Adipose tissue (tissue), 3 donors: Measurements from ENCODE around the gene CASP3. TPM values are rescaled to one million over a fixed set of nuclear protein-coding genes. Genes with fewer than 3 reads are reported as not detected.
A peak's percentile ranks its signal among the peaks of the same experiment; 100 is the strongest.

Experiments
- H3K27ac ChIP-seq: one replicate; pipeline ENCODE4 v1.5.1; 2013; ENCODE audit warnings: low read depth, low read length
- WGBS, 3 donors: extraction: QIAGEN DNeasy Blood & Tissue Kit; methylation state at CpG; one replicate each; pipeline ENCODE4 v1.1.7; 2013; 5-methylcytosine and 5-hydroxymethylcytosine counted together
- polyA plus RNA-seq, 3 donors: library from polyadenylated mRNA; stranded (reverse); fragments of 200-250 nt; gene quantifications; one replicate each; pipeline ENCODE4 v1.2.3, GENCODE V29; 2013
- donor health status: healthy with polysubstance abuse.
- donor health status: Bipolar disorder and iron deficiency.
- donor health status: healthy.

Gene CASP3
- 10 to 100 TPM in 1 of 3 donors, 1 to 10 TPM in 2; 6.8 to 22.9 (median 9.8) TPM for polyA plus RNA-seq

DNA sequence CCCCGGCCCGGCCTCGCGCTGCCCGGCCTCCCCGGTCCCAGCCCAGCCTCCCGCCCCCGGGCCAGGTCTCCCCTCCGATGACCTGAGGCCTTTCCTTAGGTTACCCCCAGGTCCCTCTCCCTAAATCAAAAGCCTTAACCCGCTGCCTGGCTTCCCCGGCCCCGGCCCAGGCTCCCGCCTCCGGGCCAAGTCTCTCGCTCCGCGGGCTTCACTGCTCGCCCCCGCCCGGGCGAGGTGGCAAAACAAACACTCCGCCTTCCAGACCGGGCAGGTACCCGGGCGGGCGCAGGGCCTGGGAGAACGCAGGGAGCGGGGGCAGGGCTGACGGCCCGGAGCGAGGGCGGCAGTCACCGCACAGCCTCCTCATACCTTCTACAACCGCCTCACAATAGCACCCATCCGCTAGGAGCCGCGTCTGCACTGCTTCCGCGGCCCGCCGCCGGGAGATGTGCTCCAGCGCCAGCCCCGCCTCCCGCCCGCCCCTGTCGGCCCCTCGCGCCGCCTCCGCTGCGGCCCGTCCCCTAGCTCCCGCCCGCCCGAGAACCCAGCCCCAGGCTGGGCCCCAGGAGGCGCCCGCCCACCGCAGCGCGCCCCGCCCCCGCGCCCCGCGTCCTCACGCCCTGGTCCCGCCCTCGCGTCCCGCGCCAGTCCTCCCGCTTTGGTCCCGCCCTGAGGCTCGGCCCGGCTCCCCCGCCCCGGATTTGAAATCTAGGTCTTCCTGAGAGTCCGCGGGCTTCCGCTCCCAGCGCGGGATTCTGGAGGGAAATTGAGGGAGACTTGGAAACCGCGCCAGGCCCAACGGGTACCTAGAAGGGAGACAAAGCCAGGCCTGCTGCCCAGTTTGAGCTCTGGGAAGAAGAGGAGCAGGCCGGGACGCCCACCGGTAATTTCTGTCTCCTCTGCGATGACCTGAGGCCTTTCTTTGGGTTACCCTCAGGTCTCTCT is at the start of gene CASP3, which contains the start of gene PRIMPOL:
CASP3 (minus strand) TSS at position 422 of the 945 bp plus-strand sequence. CDS start 10,994 bp downstream, outside the sequence.
PRIMPOL (plus strand) TSS at position 713 of the 945 bp plus-strand sequence. CDS start 7,403 bp downstream, outside the sequence.
- WGBS, 3 donors = 1% methylated on average over 57 to 89 of the region's 90 CpGs
- peak within 1 kb of the TSS; percentile 98 for H3K27ac ChIP-seq

- no peak overlapping the region for H3K27ac ChIP-seq
- WGBS, 3 donors = 87 to 90% (median 89%) methylated on average over 3 of the region's 3 CpGs
Measured at GRCh38 chr4:184697956-184698355, 48.7 kb upstream of the CASP3 start.

DNA sequence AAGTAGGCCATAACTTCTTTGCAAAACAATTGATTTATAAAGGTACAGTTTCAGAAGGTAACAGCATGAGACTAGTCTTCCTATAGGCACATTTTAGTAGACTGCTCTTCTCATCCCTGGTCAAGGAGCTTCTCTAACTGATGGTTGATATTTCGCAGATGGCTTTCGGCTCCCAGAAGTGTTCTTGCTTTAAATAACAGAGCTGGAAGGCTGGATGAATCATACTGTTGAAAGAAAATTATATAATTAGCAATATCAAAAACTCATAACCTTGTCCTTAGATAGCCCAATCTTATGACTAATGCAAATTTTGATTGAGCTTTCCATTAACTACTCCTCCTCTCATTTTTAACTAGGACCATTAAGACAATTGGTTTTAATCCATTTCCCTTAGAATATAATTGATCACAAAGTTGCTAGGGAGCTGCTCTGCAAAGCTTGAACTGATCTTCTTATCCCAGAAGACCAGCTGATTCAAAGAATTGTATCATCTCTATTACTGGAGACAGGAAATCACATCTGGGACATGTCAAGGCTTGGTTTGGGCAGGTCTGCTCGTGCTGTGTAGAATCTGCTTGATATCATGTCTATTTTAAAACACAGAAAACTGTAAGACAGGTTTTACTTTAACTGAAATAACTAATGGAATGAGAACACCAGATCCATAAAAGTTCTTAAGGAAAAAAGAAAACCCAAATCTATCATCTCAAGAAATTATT is 46.1 kb upstream of the CASP3 start:
- WGBS, 3 donors = 77 to 89% (median 82%) methylated on average over 3 of the region's 3 CpGs
- no peak overlapping the region for H3K27ac ChIP-seq

GRCh38 chr4:184694412-184694956 is 45.2 kb upstream of the CASP3 start:
- H3K27ac ChIP-seq = no peak overlapping the region

DNA sequence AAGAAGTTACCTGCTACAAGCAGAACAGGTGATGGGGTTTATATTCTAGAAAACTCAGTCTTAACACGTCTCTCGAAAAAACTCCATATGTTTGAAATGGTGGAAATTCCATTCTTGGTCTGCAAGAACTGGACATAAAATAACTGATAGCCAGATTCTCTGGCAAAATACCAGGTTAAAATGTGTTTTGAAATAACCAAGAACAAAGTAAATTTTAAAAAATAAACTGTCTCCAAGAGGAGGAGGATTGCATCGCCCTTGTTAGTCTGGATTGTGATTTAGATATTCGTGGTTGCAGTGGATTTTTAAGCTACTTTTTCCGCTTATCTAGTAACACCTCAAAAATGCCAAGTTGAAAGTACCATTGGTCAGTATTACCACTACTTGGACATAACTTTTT is 43.8 kb upstream of the CASP3 start:
- 77 to 94% (median 82%) methylated on average over 5 of the region's 5 CpGs for WGBS, 3 donors
- no peak overlapping the region for H3K27ac ChIP-seq

- WGBS, 3 donors = 52 to 81% (median 54%) methylated on average over 5 of the region's 5 CpGs
- no peak overlapping the region for H3K27ac ChIP-seq
Measured at GRCh38 chr4:184689681-184690080, 40.4 kb upstream of the CASP3 start.

- WGBS, 3 donors = 55 to 72% (median 57%) methylated on average over 11 of the region's 11 CpGs
- H3K27ac ChIP-seq = no peak overlapping the region
Measured at GRCh38 chr4:184688447-184688846, 39.2 kb upstream of the CASP3 start.

- H3K27ac ChIP-seq = no peak overlapping the region
Measured at GRCh38 chr4:184688005-184688404, 38.8 kb upstream of the CASP3 start.

DNA sequence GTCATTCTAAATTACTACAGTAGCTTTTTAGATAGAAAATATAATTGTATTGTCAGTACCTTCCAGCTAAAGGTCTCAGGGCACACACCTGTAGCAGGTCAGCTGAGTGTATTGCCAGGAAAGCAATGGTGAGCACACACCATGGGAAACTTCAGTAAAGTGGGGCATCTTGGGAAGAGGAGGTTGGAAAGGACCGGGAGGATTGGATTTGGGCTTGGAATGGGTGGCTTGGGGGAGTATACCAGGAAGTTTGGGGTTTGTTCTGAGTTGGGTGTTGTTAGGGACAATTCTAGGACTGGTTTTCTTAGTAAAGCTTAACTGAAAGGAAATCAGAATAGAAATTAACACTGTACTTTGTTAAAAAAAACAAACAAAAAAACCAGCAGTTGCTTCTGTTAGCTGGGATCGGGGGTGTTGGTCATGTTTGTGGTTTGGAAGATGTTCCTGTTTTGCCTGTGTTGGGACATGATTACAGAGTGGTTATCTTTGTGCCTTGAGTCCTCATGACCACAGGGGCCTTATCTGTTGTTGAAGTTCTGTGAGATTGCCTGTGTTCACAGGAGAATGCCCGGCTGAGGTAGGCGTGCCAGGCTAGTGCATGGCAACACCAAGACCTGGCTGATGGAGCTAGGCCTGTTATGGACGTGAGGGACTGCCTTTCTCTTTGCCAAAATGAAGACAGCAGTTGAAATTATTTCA is 35.4 kb upstream of the CASP3 start:
- 47 to 75% (median 51%) methylated on average over 5 of the region's 5 CpGs for WGBS, 3 donors
- no peak overlapping the region for H3K27ac ChIP-seq

More at GRCh38 chr4:184688005-184688404, 38.8 kb upstream of the CASP3 start:
- 54 to 56% (median 56%) methylated on average over 3 of the region's 3 CpGs for WGBS, 3 donors

DNA sequence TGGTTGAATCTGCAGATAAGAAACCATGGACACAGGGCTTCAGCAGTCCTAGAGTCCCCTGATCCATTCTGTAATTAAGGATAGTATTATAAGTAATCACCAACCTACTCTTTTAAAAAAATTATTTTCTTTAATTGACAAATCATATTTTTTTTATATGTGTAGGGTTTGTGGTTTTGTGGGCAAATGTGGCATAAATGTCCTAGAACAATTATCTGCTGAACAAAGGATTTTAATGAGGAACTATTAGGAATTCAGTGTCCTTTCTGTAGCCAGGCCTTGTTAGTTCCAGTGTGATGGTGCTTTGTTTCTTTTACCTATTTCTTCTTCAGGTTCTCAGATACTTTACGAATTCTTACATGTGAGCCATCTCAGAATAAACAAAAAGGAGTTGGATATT is 32.7 kb upstream of the CASP3 start:
- no peak overlapping the region for H3K27ac ChIP-seq
- 99 to 100% (median 100%) methylated on average over 1 of the region's 1 CpG for WGBS, 3 donors

GRCh38 chr4:184680698-184681097 is 31.5 kb upstream of the CASP3 start:
- no peak overlapping the region for H3K27ac ChIP-seq
- WGBS, 3 donors = 62 to 79% (median 64%) methylated on average over 9 of the region's 9 CpGs

DNA sequence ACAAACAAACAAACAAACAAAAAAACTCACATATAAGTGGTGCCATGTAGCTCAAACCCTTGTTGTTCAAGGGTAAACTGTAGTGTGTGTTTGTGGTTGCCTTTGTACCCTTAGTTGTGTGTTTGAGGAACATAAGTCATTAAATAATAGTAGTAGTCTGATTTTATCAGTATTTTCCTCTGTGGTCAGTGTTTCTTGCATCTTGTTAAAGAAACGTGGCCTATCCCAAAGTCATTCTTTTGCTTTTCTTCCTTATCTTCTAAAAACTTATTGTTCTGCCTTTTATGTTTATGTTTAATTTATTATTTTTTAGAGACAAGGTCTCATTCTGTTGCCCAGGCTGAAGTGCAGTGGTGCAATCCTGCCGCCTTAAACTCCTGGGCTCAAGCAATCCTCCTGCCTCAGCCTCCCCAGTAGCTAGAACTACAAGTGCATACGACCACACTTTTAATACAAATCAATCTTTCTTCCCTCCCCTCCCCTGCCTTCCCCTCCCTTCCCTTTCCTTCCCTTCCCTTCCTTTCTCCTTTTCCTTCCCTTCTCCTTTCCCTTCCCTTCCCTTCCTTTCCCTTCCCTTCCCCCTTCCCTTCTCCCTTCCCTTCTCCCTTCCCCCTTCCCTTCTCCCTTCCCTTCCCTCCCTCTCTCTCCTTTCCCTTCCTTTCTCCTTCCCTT is 26.7 kb upstream of the CASP3 start:
- H3K27ac ChIP-seq = no peak overlapping the region
- WGBS, 3 donors = 85 to 87% (median 86%) methylated on average over 3 of the region's 3 CpGs

DNA sequence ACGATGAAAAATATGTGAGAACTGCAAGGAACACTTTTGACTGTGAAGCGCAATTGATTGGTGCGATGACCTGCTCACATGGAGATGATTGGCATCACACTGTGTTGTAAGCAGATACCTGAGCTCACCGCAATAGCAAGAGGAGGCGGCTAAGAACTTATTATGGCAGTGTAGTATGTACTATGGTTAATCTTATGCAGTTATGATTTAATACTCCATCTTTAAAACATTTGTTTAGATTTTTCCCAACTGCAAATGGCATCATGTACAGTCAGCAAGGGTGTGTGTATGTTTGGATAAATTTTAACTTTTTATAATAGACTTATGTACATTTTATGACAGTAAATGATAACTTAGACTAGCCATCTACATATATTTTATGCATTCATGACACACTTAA is 25.8 kb upstream of the CASP3 start:
- no peak overlapping the region for H3K27ac ChIP-seq
- 96 to 98% (median 97%) methylated on average over 5 of the region's 5 CpGs for WGBS, 3 donors

DNA sequence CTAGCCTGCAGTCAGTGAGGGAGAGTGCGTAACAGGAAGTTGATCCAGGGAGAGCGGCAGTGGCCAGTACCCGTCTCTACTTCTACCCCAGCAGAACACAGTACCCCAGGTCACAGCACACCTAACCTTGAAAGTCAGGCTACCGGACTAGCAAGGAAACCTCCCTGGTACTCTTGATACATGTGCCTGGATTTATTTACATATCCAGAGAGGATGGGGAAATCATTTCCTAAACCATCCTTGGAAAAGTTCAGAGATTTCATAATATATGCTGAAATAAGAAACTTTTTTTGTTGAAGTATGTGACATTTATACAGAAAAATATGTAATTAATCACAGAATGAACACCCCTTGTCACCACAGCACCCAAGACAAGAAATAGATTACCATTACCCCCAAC is 24.8 kb upstream of the CASP3 start:
- 82 to 92% (median 84%) methylated on average over 4 of the region's 4 CpGs for WGBS, 3 donors
- no peak overlapping the region for H3K27ac ChIP-seq

DNA sequence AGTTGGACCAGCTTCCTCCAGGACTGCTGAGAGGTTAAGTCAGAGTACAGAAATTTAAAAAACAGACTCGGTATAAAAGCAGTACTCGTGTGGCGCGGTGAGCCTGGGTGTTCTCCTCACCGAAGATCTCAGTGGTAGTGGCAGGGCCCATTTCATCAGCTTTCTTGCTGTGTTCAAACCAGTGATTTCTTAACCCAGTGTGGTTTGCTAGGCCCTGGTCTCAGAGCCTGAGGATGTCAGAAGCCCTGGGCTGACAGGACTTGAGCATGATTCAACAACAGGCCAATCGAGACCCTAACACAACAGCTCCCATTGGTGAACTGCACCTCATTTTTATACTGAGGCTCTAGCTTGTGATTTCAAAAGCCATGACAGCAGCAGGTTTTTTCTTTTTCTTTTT is 23.5 kb upstream of the CASP3 start:
- no peak overlapping the region for H3K27ac ChIP-seq
- 84 to 92% (median 84%) methylated on average over 6 of the region's 6 CpGs for WGBS, 3 donors

GRCh38 chr4:184671101-184671500 is 21.9 kb upstream of the CASP3 start:
- WGBS, 3 donors = 95% methylated on average over 9 of the region's 9 CpGs

GRCh38 chr4:184669251-184669650 is 20.0 kb upstream of the CASP3 start:
- no peak overlapping the region for H3K27ac ChIP-seq
- WGBS, 3 donors = 79 to 88% (median 88%) methylated on average over 7 of the region's 7 CpGs

More at GRCh38 chr4:184671101-184671500, 21.9 kb upstream of the CASP3 start:
- no peak overlapping the region for H3K27ac ChIP-seq
